GM20000 (cell line): ENCODE data around the gene PPP2R1B.

ENCODE experiments used
- DNase-seq: peaks from one replicate; pipeline ENCODE4 v3.0.0; 2012; ENCODE audit warnings: low spot score
- CTCF ChIP-seq: IDR thresholded peaks from 2 replicates; pipeline ENCODE4 v1.5.1; 2012; ENCODE audit warnings: mild to moderate bottlenecking, control low read depth; ENCODE audit errors: extremely low read depth, missing control alignments

PPP2R1B gene

GRCh38 chr11:111698852-111699559 is 67.2 kb downstream of the PPP2R1B start:
- no peak for DNase-seq
- TF ChIP-seq CTCF: no peak

GRCh38 chr11:111697933-111698371 is 68.2 kb downstream of the PPP2R1B start:
- peak; percentile 8 for DNase-seq
- TF ChIP-seq CTCF: no peak

GRCh38 chr11:111696556-111696955 is 69.6 kb downstream of the PPP2R1B start:
- TF ChIP-seq CTCF: no peak
- no peak for DNase-seq

- peak; percentile 5 for DNase-seq
- TF ChIP-seq CTCF: no peak
These were observed 71.3 kb downstream of the PPP2R1B start for GRCh38 chr11:111694851-111695250.

GRCh38 chr11:111693224-111693937 is 72.8 kb downstream of the PPP2R1B start:
- DNase-seq: no peak
- TF ChIP-seq CTCF: no peak

- no peak for DNase-seq
- no peak for TF ChIP-seq CTCF
These were observed 74.4 kb downstream of the PPP2R1B start for GRCh38 chr11:111691741-111692140.

- TF ChIP-seq CTCF: no peak
- DNase-seq: no peak
These were observed 75.0 kb downstream of the PPP2R1B start for GRCh38 chr11:111691176-111691575.
